HepG2 (cell line): ENCODE data around the gene MARCHF6. TPM values are rescaled to one million over a fixed set of nuclear protein-coding genes. Genes with fewer than 3 reads are reported as not detected.

Source experiments
- ATAC-seq: fragments of 200-7000 bp; cut with Tn5 transposase; 3 replicates; pipeline ENCODE4 v1.9.1; 2020; ENCODE audit warnings: mild to moderate bottlenecking, moderate library complexity
- BruUV-seq: library from RNA; stranded (reverse); fragments of 400-500 nt; replicated peaks from 2 replicates; lab custom pipeline; 2021; lab: Mats Ljungman, UMichigan
- CTCF ChIA-PET: fragments of 300-600 bp; formaldehyde crosslinking; extraction: SDS; loops from one replicate; lab custom pipeline; 2021; ENCODE audit warnings: low total read pairs, inconsistent platforms, low intra/inter-chr PET ratio; lab: Yijun Ruan, JAX
- POLR2A ChIA-PET: fragments of 350-600 bp; sonication (Branson Sonifier 250); formaldehyde crosslinking; loops from one replicate; lab custom pipeline; 2020; ENCODE audit warnings: antibody characterized with exemption, inconsistent platforms; lab: Yijun Ruan, JAX
- DNase-seq: peaks from one replicate; pipeline ENCODE4 v3.0.0-alpha.2; 2015; ENCODE audit warnings: low spot score
- FAIRE-seq: peaks from 3 replicates; lab custom pipeline; 2011; peaks lifted over from hg19 to GRCh38; lab: Jason Lieb, UNC
- H2AFZ ChIP-seq: one replicate; pipeline ENCODE4 v1.6.1; 2011; ENCODE audit warnings: low read length, inconsistent platforms
- H3K27ac ChIP-seq: fragments of 300-600 bp; 3 replicates; pipeline ENCODE4 v1.8.0; 2011; ENCODE audit warnings: mixed run types, mild to moderate bottlenecking, mixed read lengths, low read length, inconsistent platforms; ENCODE audit not compliant: insufficient read depth; ENCODE audit errors: extremely low read length
- H3K27me3 ChIP-seq, 2 experiments: fragments of 200-600 bp in 1 of 2; 2 replicates in 1 of 2; 3 replicates in 1 of 2; pipeline versions ENCODE4 v1.6.0 to v1.8.0; 2011; ENCODE audit warnings: low read length in 2 of 2, mild to moderate bottlenecking in 2 of 2, moderate library complexity in 2 of 2, inconsistent platforms in 1 of 2; ENCODE audit not compliant: insufficient read depth in 2 of 2, control insufficient read depth in 1 of 2
- H3K36me3 ChIP-seq, 2 experiments: fragments of 200-600 bp in 1 of 2; replicated peaks in 1 of 2; 2 replicates in 1 of 2; 3 replicates in 1 of 2; pipeline versions ENCODE4 v1.5.1 to v1.8.0; 2011; ENCODE audit warnings: low read length in 2 of 2, inconsistent platforms in 1 of 2; ENCODE audit not compliant: insufficient read depth in 2 of 2, control insufficient read depth in 1 of 2
- H3K4me1 ChIP-seq: 2 replicates; pipeline ENCODE4 v1.5.1; 2012; ENCODE audit warnings: low read length, inconsistent platforms; ENCODE audit not compliant: insufficient read depth
- H3K4me2 ChIP-seq: 2 replicates; pipeline ENCODE4 v1.6.0; 2011; ENCODE audit warnings: low read depth, low read length, inconsistent platforms
- H3K4me3 ChIP-seq, 3 experiments: fragments of 200-600 bp in 1 of 3; sonication (generic), shearing (Covaris generic) in 1 of 3; replicated peaks in 1 of 3; 2 replicates each; pipeline ENCODE4 v1.5.1; 2011 to 2016; ENCODE audit warnings: low read length in 3 of 3, inconsistent platforms in 2 of 3, low read depth in 2 of 3, mild to moderate bottlenecking in 2 of 3, control low read depth in 1 of 3, mixed read lengths in 1 of 3; ENCODE audit not compliant: insufficient read depth in 1 of 3
- H3K79me2 ChIP-seq: one replicate; pipeline ENCODE4 v1.6.1; 2011; ENCODE audit warnings: low read length, inconsistent platforms; ENCODE audit not compliant: insufficient read depth
- H3K9ac ChIP-seq: 2 replicates; pipeline ENCODE4 v1.6.0; 2011; ENCODE audit warnings: mild to moderate bottlenecking, low read depth, low read length, inconsistent platforms; ENCODE audit not compliant: insufficient read depth
- H3K9me3 ChIP-seq: 2 replicates; pipeline ENCODE4 v1.5.1; 2012; ENCODE audit warnings: mild to moderate bottlenecking, low read length
- H4K20me1 ChIP-seq: 2 replicates; pipeline ENCODE4 v1.6.0; 2011; ENCODE audit warnings: inconsistent platforms, mild to moderate bottlenecking, low read length, moderate library complexity; ENCODE audit not compliant: insufficient read depth
- EZH2 ChIP-seq: conservative IDR thresholded peaks from 2 replicates; pipeline ENCODE4 v1.6.1; 2012; ENCODE audit warnings: mild to moderate bottlenecking, low read depth, low read length, moderate library complexity
- JUND ChIP-seq: sonication (generic); formaldehyde crosslinking; IDR thresholded peaks from 2 replicates; pipeline ENCODE4 v1.8.0; 2022; ENCODE audit warnings: mild to moderate bottlenecking, missing genetic modification reagents
- KAT2B ChIP-seq: fragments of 150-350 bp; IDR thresholded peaks from 2 replicates; pipeline ENCODE4 v1.6.1; 2014; ENCODE audit warnings: low read depth, low read length, borderline replicate concordance
- SIN3A ChIP-seq: IDR thresholded peaks from 2 replicates; pipeline ENCODE4 v1.6.1; 2011; ENCODE audit warnings: low read depth, mild to moderate bottlenecking, control low read depth, low read length, borderline replicate concordance
- ZNF142 ChIP-seq: sonication (generic); formaldehyde crosslinking; IDR thresholded peaks from 2 replicates; pipeline ENCODE4 v1.4.0; 2020; ENCODE audit warnings: missing genetic modification reagents
- ZNF296 ChIP-seq: sonication (generic); formaldehyde crosslinking; conservative IDR thresholded peaks from 2 replicates; pipeline ENCODE4 v1.5.0; 2020; ENCODE audit warnings: mild to moderate bottlenecking, missing genetic modification reagents
- ZNF468 ChIP-seq: sonication (generic); formaldehyde crosslinking; IDR thresholded peaks from 2 replicates; pipeline ENCODE4 v1.8.0; 2022; ENCODE audit warnings: mild to moderate bottlenecking, moderate library complexity, missing genetic modification reagents
- ZNF512B ChIP-seq: sonication (generic); formaldehyde crosslinking; IDR thresholded peaks from 2 replicates; pipeline ENCODE4 v1.5.1; 2020; ENCODE audit warnings: missing genetic modification reagents, mild to moderate bottlenecking, borderline replicate concordance
- WGBS: methylation state at CpG from one replicate; pipeline ENCODE4 v1.1.6; 2017; ENCODE audit warnings: low lambda C conversion rate; 5-methylcytosine and 5-hydroxymethylcytosine counted together
- in situ Hi-C: cut with HindIII; loops from 2 replicates; pipeline ENCODE4 v1.10.0; 2017; ENCODE audit warnings: low pct_unique_long_range_greater_than_20kb; ENCODE audit not compliant: extremely low pct_ligation_motif_present
- intact Hi-C: fragments of 100-400 bp; cut with micrococcal nuclease; formaldehyde crosslinking; loops from one replicate; pipeline ENCODE4 v1.10.0; 2022; ENCODE audit not compliant: unreplicated experiment
- polyA plus RNA-seq, 8 experiments: library from polyadenylated mRNA; depleted of rRNA in 3 of 8; stranded (reverse) in 7 of 8; unstranded in 1 of 8; fragments of >200 nt; fragmentation: Illumina TruSeq in 4 of 8; extraction: Trizol in 4 of 8; gene quantifications; 2 replicates each; pipeline versions ENCODE4 v1.2.1 to v1.2.3, GENCODE V29; 2011 to 2016; ENCODE audit warnings: low read depth in 4 of 8, missing spikeins in 1 of 8, mixed read lengths in 1 of 8; ENCODE audit not compliant: insufficient read depth in 1 of 8
- total RNA-seq, 5 experiments: library from RNA; depleted of rRNA; stranded (reverse); fragments of >200 nt; fragmentation: Illumina TruSeq; extraction: Trizol; gene quantifications; 2 replicates each; pipeline ENCODE4 v1.2.3, GENCODE V29; 2016; ENCODE audit warnings: low read depth in 1 of 5

The MARCHF6 gene
- total and polyA plus RNA-seq, 2 of the 13 experiments (the other 11 are each of a cell fraction or from before 2014, with no cell fraction given): 48.6 to 107 TPM

GRCh38 chr5:10320793-10321192 lies 32.7 kb upstream of the MARCHF6 start:
- H4K20me1 ChIP-seq: no peaks in the 10 kb centered on the region
- BruUV-seq: no TSS peak
- DNase-seq: no peak
- H3K4me1 ChIP-seq: peaks cover 18% of the 10 kb centered on the region
- no peaks in the 10 kb centered on the region for H3K9me3 ChIP-seq
- ChIA-PET CTCF (no interaction called here), POLR2A (no interaction called here)
- intact Hi-C loops (no loop called here), in situ Hi-C loops (no loop called here)
- no peak overlapping the region for H3K27ac ChIP-seq
- TF ChIP-seq ZNF512B: no peak
- no peak for TF ChIP-seq ZNF468 (CRISPR knock-in tag)
- no peak for TF ChIP-seq SIN3A
- TF ChIP-seq JUND (CRISPR knock-in tag): no peak
- no peak for TF ChIP-seq KAT2B
- no peak for TF ChIP-seq EZH2
- TF ChIP-seq ZNF296: no peak
- TF ChIP-seq ZNF142 (CRISPR knock-in tag): no peak
- no peak for ATAC-seq
- no peaks in the 10 kb centered on the region for H3K36me3 ChIP-seq
- no peak overlapping the region for H2AFZ ChIP-seq
- no peaks in the 10 kb centered on the region for H3K79me2 ChIP-seq
- H3K4me3 ChIP-seq: no peak overlapping the region
- no peak overlapping the region for H3K9ac ChIP-seq
- H3K27me3 ChIP-seq: peaks cover 0 to 2% of the 10 kb centered on the region in 2 experiments; a peak in 1 of 5 replicates
- H3K4me2 ChIP-seq: no peak overlapping the region
- 71% methylated on average over 3 of the region's 3 CpGs for WGBS
- FAIRE-seq: no peak
